AG09319 (cell line): ENCODE results near the gene TPM2.
"Not testable (repeated sequence)": the region's sequence is repeated elsewhere in the genome, so short reads cannot be mapped to it uniquely, and the experiment has no call there.

Experiments
- DNase-seq: peaks from one replicate; pipeline ENCODE4 v3.0.0-alpha.2; 2010; ENCODE audit warnings: low read depth; ENCODE audit errors: extremely low read depth
- CTCF ChIP-seq: IDR thresholded peaks from 2 replicates; pipeline ENCODE4 v1.5.1; 2011; ENCODE audit warnings: low read depth, mild to moderate bottlenecking, inconsistent platforms, low read length, moderate library complexity

The TPM2 gene

GRCh38 chr9:35639631-35640030 lies 50.1 kb downstream of the TPM2 start:
- DNase-seq = no peak
- no peak for TF ChIP-seq CTCF

- DNase-seq = not testable (repeated sequence)
Measured at GRCh38 chr9:35639225-35639624, 50.5 kb downstream of the TPM2 start.

- DNase-seq = not testable (repeated sequence)
Measured at GRCh38 chr9:35638751-35639150, 51.0 kb downstream of the TPM2 start.

GRCh38 chr9:35637427-35637955 lies 52.2 kb downstream of the TPM2 start:
- DNase-seq = not testable (repeated sequence)

GRCh38 chr9:35636877-35637246 lies 52.9 kb downstream of the TPM2 start:
- DNase-seq = not testable (repeated sequence)

GRCh38 chr9:35636135-35636876 lies 53.4 kb downstream of the TPM2 start:
- DNase-seq = no peak
- no peak for TF ChIP-seq CTCF

- DNase-seq = no peak
- TF ChIP-seq CTCF = no peak
Measured at GRCh38 chr9:35635730-35636129, 54.0 kb downstream of the TPM2 start.
